Astrocyte (in vitro differentiated cells and primary cell): ENCODE measurements around the gene ARSI. TPM values are rescaled to one million over a fixed set of nuclear protein-coding genes. Genes with fewer than 3 reads are reported as not detected.

ENCODE experiments used
- DNase-seq: peaks from one replicate; pipeline ENCODE4 v3.0.0-alpha.2; 2010; ENCODE audit warnings: low read depth
- FAIRE-seq: peaks from 2 replicates; lab custom pipeline; 2011; peaks lifted over from hg19 to GRCh38; lab: Jason Lieb, UNC
- H2AFZ ChIP-seq: 2 replicates; pipeline ENCODE4 v1.6.0; 2012; ENCODE audit warnings: low read depth, low read length, inconsistent platforms
- H3K27ac ChIP-seq: 2 replicates; pipeline ENCODE4 v1.5.1; 2011; ENCODE audit warnings: low read depth, low read length, inconsistent platforms
- H3K27me3 ChIP-seq: 2 replicates; pipeline ENCODE4 v1.6.0; 2011; ENCODE audit warnings: low read length, inconsistent platforms; ENCODE audit not compliant: insufficient read depth
- H3K36me3 ChIP-seq: 2 replicates; pipeline ENCODE4 v1.5.1; 2011; ENCODE audit warnings: low read length, inconsistent platforms; ENCODE audit not compliant: insufficient read depth
- H3K4me1 ChIP-seq: 2 replicates; pipeline ENCODE4 v1.5.1; 2011; ENCODE audit warnings: low read length, inconsistent platforms; ENCODE audit not compliant: insufficient read depth
- H3K4me2 ChIP-seq: 2 replicates; pipeline ENCODE4 v1.6.0; 2012; ENCODE audit warnings: low read length, inconsistent platforms
- H3K4me3 ChIP-seq: 2 replicates; pipeline ENCODE4 v1.5.1; 2011; ENCODE audit warnings: low read depth, mild to moderate bottlenecking, low read length, inconsistent platforms; ENCODE audit not compliant: insufficient read depth
- H3K79me2 ChIP-seq: 2 replicates; pipeline ENCODE4 v1.6.0; 2012; ENCODE audit warnings: mild to moderate bottlenecking, low read length, inconsistent platforms; ENCODE audit not compliant: insufficient read depth
- H3K9ac ChIP-seq: 2 replicates; pipeline ENCODE4 v1.6.0; 2012; ENCODE audit warnings: mild to moderate bottlenecking, low read length, inconsistent platforms
- H3K9me3 ChIP-seq: 2 replicates; pipeline ENCODE4 v1.5.1; 2012; ENCODE audit warnings: low read depth, mild to moderate bottlenecking, low read length, inconsistent platforms; ENCODE audit not compliant: insufficient read depth
- H4K20me1 ChIP-seq: 2 replicates; pipeline ENCODE4 v1.6.0; 2012; ENCODE audit warnings: low read length, inconsistent platforms; ENCODE audit not compliant: insufficient read depth
- H3K27ac Mint-ChIP-seq: one replicate; pipeline ENCODE4 v1.8.0; 2021; ENCODE audit warnings: mild to moderate bottlenecking, mixed read lengths; ENCODE audit not compliant: unreplicated experiment
- H3K27me3 Mint-ChIP-seq: one replicate; pipeline ENCODE4 v1.8.0; 2021; ENCODE audit warnings: low read depth, mixed read lengths; ENCODE audit not compliant: unreplicated experiment
- H3K36me3 Mint-ChIP-seq: one replicate; pipeline ENCODE4 v1.8.0; 2021; ENCODE audit warnings: low read depth, mixed read lengths; ENCODE audit not compliant: unreplicated experiment
- H3K4me1 Mint-ChIP-seq: one replicate; pipeline ENCODE4 v1.8.0; 2021; ENCODE audit warnings: low read depth, mixed read lengths; ENCODE audit not compliant: unreplicated experiment
- H3K4me3 Mint-ChIP-seq: one replicate; pipeline ENCODE4 v1.8.0; 2021; ENCODE audit warnings: mild to moderate bottlenecking, moderate library complexity, mixed read lengths; ENCODE audit not compliant: unreplicated experiment
- H3K9me3 Mint-ChIP-seq: one replicate; pipeline ENCODE4 v1.8.0; 2021; ENCODE audit warnings: mild to moderate bottlenecking, mixed read lengths; ENCODE audit not compliant: unreplicated experiment
- EZH2 ChIP-seq: IDR thresholded peaks from 2 replicates; pipeline ENCODE4 v1.6.1; 2012; ENCODE audit warnings: mild to moderate bottlenecking, low read length, inconsistent platforms; ENCODE audit not compliant: insufficient read depth
- total RNA-seq: library from RNA; stranded (reverse); gene quantifications from 2 replicates; pipeline ENCODE4 v1.2.1, GENCODE V29; 2021
- TF ChIP-seq, protein P1 (sequence below): IDR thresholded peaks from 2 replicates; pipeline ENCODE4 v1.5.1; 2011; ENCODE audit warnings: low read depth, mild to moderate bottlenecking, inconsistent platforms, low read length, moderate library complexity; ENCODE audit not compliant: insufficient read depth

ARSI gene
- total RNA-seq, 1 donor from 2014 or later = 23.0 TPM

DNA sequence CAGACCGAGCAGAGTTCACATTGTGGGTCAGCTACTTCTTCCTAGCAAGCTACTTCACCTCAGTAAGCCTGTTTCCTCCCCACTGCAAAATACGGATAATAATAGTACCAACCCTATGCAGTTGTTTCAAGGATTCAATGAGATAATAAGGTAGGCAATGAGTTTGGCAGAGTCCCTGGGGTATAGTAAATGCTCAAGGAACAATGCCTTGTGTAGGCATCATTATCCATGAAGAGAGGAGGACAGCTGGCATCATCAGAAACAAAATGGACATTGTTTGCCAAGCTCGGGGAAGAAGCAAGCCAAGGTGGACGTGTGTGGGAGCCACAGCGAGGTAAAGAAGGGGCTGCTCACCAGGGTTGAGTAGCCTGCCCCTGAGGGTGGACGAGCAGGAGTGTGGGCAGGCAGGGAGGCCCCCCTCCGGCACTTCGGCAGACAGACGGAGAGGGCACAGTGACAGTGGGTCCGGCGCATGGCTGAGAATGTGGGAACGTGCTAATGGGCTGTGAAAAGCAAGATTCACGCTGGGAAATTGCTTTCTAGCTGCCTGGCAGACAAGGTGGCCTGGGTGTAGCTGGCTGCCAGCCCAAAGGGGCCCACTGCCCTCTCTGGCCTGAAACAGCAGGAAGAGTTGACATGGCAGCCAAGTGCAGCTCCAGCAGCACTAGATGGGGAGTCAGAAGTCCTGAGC lies 23.2 kb downstream of the ARSI start:
- no peaks in the 10 kb centered on the region for H3K79me2 ChIP-seq
- DNase-seq = no peak
- peaks cover 16% of the 10 kb centered on the region for H3K4me1 ChIP-seq
- H3K27ac ChIP-seq = no peak overlapping the region
- FAIRE-seq = no peak
- no peak overlapping the region for H3K4me3 ChIP-seq
- H3K27me3 Mint-ChIP-seq = peaks cover 11% of the 10 kb centered on the region
- no peaks in the 10 kb centered on the region for H3K9me3 ChIP-seq
- H3K9me3 Mint-ChIP-seq = peaks cover 2% of the 10 kb centered on the region
- no peaks in the 10 kb centered on the region for H3K36me3 ChIP-seq
- TF ChIP-seq, protein P1, sequence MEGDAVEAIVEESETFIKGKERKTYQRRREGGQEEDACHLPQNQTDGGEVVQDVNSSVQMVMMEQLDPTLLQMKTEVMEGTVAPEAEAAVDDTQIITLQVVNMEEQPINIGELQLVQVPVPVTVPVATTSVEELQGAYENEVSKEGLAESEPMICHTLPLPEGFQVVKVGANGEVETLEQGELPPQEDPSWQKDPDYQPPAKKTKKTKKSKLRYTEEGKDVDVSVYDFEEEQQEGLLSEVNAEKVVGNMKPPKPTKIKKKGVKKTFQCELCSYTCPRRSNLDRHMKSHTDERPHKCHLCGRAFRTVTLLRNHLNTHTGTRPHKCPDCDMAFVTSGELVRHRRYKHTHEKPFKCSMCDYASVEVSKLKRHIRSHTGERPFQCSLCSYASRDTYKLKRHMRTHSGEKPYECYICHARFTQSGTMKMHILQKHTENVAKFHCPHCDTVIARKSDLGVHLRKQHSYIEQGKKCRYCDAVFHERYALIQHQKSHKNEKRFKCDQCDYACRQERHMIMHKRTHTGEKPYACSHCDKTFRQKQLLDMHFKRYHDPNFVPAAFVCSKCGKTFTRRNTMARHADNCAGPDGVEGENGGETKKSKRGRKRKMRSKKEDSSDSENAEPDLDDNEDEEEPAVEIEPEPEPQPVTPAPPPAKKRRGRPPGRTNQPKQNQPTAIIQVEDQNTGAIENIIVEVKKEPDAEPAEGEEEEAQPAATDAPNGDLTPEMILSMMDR = no peak
- TF ChIP-seq EZH2 = no peak
- H3K36me3 Mint-ChIP-seq = peaks cover 2% of the 10 kb centered on the region
- H4K20me1 ChIP-seq = no peaks in the 10 kb centered on the region
- no peak overlapping the region for H3K4me2 ChIP-seq
- H3K4me1 Mint-ChIP-seq = peaks cover 32% of the 10 kb centered on the region
- H3K27me3 ChIP-seq = no peaks in the 10 kb centered on the region
- H3K4me3 Mint-ChIP-seq = no peak overlapping the region
- no peak overlapping the region for H2AFZ ChIP-seq
- H3K27ac Mint-ChIP-seq = peak overlapping the region; percentile 88
- H3K9ac ChIP-seq = no peak overlapping the region

GRCh38 chr5:150278916-150279315 lies 23.8 kb downstream of the ARSI start:
- DNase-seq (peak; percentile 90), FAIRE-seq (peak; percentile 93)
- no peaks in the 10 kb centered on the region for H3K9me3 ChIP-seq
- H3K4me1 Mint-ChIP-seq = peaks cover 32% of the 10 kb centered on the region
- H3K4me3 Mint-ChIP-seq = no peak overlapping the region
- no peak overlapping the region for H3K27ac ChIP-seq
- H3K9ac ChIP-seq = no peak overlapping the region
- peaks cover 10% of the 10 kb centered on the region for H3K27me3 Mint-ChIP-seq
- no peak overlapping the region for H3K4me3 ChIP-seq
- H4K20me1 ChIP-seq = no peaks in the 10 kb centered on the region
- peaks cover 16% of the 10 kb centered on the region for H3K4me1 ChIP-seq
- peak overlapping the region; percentile 16 for H3K4me2 ChIP-seq
- H3K36me3 ChIP-seq = no peaks in the 10 kb centered on the region
- H3K27ac Mint-ChIP-seq = peak overlapping the region; percentile 88
- no peaks in the 10 kb centered on the region for H3K27me3 ChIP-seq
- H3K79me2 ChIP-seq = no peaks in the 10 kb centered on the region
- no peak overlapping the region for H2AFZ ChIP-seq
- TF ChIP-seq, protein P1 = no peak
- no peak for TF ChIP-seq EZH2
- peaks cover 2% of the 10 kb centered on the region for H3K9me3 Mint-ChIP-seq
- H3K36me3 Mint-ChIP-seq = peaks cover 2% of the 10 kb centered on the region
